Measurements from ENCODE around the gene SPRTN. TPM values are rescaled to one million over a fixed set of nuclear protein-coding genes. Genes with fewer than 3 reads are reported as not detected.

SPRTN gene, protein sequence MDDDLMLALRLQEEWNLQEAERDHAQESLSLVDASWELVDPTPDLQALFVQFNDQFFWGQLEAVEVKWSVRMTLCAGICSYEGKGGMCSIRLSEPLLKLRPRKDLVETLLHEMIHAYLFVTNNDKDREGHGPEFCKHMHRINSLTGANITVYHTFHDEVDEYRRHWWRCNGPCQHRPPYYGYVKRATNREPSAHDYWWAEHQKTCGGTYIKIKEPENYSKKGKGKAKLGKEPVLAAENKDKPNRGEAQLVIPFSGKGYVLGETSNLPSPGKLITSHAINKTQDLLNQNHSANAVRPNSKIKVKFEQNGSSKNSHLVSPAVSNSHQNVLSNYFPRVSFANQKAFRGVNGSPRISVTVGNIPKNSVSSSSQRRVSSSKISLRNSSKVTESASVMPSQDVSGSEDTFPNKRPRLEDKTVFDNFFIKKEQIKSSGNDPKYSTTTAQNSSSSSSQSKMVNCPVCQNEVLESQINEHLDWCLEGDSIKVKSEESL
- polyA plus RNA-seq (2012; ENCODE audit: insufficient read depth, insufficient read length, low read depth), result 25.9 TPM

DNA sequence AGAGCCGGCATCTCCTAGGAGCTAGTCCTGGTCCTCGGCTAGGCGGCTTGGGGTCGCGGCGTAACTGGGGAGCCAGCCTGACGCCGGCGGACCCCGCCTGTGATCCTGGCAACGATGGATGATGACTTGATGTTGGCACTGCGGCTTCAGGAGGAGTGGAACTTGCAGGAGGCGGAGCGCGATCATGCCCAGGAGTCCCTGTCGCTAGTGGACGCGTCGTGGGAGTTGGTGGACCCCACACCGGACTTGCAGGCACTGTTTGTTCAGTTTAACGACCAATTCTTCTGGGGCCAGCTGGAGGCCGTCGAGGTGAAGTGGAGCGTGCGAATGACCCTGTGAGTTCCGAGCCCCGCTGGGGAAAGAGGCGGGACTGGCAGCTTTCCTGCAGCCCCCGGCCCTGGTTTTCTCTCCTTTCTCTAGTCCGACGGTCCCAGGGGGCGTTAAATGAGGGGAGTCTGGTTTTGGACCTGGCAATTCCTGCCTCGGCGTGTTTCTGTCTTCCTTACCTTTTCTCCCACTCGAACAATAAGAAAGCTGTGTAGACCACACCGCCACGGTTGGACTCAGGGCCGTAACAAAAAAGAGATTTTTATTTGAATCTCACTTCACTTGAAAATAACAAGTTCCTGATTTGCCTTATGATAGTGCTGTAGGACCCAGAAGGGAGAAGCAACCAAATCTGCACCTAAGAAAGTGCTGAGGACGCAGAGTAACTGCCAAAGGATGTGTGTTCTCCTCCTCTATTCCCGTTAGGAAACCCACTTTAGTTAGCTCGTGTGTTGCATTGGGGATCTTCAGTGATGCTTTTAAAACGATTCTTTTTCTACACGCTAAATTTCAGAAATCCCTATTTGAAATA, at the start of gene SPRTN:
SPRTN (plus strand) TSS at position 24 of the 859 bp plus-strand sequence; CDS start at position 115, 91 bp downstream.
- TF ChIP-seq, protein P1, sequence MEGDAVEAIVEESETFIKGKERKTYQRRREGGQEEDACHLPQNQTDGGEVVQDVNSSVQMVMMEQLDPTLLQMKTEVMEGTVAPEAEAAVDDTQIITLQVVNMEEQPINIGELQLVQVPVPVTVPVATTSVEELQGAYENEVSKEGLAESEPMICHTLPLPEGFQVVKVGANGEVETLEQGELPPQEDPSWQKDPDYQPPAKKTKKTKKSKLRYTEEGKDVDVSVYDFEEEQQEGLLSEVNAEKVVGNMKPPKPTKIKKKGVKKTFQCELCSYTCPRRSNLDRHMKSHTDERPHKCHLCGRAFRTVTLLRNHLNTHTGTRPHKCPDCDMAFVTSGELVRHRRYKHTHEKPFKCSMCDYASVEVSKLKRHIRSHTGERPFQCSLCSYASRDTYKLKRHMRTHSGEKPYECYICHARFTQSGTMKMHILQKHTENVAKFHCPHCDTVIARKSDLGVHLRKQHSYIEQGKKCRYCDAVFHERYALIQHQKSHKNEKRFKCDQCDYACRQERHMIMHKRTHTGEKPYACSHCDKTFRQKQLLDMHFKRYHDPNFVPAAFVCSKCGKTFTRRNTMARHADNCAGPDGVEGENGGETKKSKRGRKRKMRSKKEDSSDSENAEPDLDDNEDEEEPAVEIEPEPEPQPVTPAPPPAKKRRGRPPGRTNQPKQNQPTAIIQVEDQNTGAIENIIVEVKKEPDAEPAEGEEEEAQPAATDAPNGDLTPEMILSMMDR (IDR thresholded peaks at IDR 0.05; ENCODE audit: low read depth, low read length), result no peak
- Histone ChIP-seq H3K9me3 (no peaks in the 10 kb centered on the region), H3K36me3 (peaks cover 6% of the 10 kb centered on the region), H3K4me3 (ENCODE audit: low read depth, low read length) (peak within 1 kb of the TSS; percentile 91), H3K4me1 (no peaks in the 10 kb centered on the region), H3K27me3 (no peaks in the 10 kb centered on the region)
- DNase-seq, result peak; percentile 94

DNA sequence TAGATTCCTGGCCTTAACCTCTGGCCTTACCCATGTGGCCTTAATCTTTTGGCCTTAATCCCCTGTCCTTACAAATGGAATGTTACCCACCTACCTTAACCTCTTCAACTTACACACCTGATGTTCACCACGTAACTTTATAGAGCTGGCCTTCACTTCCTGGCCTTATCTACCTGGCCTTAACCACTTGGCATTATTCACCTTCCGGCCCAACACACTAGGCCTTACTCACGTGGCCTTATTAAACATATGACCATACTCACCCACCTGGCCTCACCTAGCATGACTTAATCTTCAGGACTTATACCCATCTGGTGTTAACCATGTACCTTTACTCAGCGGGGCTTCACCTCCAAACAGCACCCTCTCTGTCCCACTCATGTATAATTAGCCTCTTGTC, 42.2 kb upstream of the SPRTN start:
- Histone ChIP-seq H3K36me3 (no peaks in the 10 kb centered on the region), H3K27me3 (no peaks in the 10 kb centered on the region), H3K4me3 (ENCODE audit: low read depth, low read length) (no peak overlapping the region), H3K4me1 (no peaks in the 10 kb centered on the region), H3K9me3 (no peaks in the 10 kb centered on the region)
- DNase-seq, result no peak
- TF ChIP-seq, protein P1 (IDR thresholded peaks at IDR 0.05; ENCODE audit: low read depth, low read length), result no peak

DNA sequence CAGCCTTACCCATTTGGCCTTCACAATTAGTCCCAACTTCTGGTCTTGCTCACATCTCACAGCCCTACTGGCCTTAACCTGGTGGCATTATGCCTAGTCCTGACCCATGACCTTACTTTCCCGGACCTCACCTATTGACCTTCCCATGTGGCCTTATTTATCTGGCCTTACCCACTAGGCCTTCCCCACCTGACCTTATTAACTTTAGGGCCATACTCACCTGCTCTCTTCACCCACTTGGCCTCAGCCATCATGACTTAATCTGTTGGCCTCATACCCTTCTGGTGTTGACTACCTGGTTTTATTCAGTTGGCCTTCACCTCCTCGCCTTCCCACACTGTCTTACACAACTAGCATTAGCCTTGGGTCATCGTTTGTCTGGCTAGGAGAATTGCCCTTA, 36.1 kb upstream of the SPRTN start:
- H3K4me3 ChIP-seq (ENCODE audit: low read depth, low read length), result no peak overlapping the region
- DNase-seq, result no peak
- no peaks in the 10 kb centered on the region for H3K27me3 ChIP-seq
- no peaks in the 10 kb centered on the region for H3K4me1 ChIP-seq
- TF ChIP-seq, protein P1 (IDR thresholded peaks at IDR 0.05; ENCODE audit: low read depth, low read length), result no peak
- no peaks in the 10 kb centered on the region for H3K36me3 ChIP-seq
- H3K9me3 ChIP-seq, result no peaks in the 10 kb centered on the region

DNA sequence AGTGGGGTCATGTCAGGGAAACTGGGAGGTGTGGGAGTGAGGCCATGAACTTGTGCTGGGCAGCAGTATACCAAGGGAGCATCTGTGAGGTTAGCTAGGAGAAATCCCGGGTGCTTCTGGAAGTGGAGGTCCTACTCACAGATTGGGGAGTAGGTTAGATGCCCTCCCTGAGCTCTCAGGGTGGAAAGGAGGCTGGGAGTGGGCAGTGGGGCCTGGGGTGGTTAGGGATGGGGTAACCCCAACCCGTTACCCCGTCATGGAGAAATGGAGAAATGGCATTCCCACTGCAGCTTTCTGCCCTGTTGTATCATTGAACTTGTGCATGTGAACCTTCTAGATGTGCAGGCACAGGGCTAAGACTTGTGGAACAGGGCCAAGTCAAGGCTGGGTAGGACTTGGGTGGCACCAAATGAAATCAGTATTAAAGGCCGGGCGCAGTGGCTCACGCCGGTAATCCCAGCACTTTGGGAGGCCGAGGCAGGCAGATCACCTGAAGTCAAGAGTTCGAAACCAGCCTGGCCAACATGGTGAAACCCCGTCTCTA, 27.6 kb upstream of the SPRTN start:
- Histone ChIP-seq H3K4me3 (ENCODE audit: low read depth, low read length) (no peak overlapping the region), H3K9me3 (no peaks in the 10 kb centered on the region), H3K4me1 (no peaks in the 10 kb centered on the region), H3K36me3 (no peaks in the 10 kb centered on the region), H3K27me3 (no peaks in the 10 kb centered on the region)
- TF ChIP-seq, protein P1 (IDR thresholded peaks at IDR 0.05; ENCODE audit: low read depth, low read length), result no peak
- DNase-seq, result no peak

DNA sequence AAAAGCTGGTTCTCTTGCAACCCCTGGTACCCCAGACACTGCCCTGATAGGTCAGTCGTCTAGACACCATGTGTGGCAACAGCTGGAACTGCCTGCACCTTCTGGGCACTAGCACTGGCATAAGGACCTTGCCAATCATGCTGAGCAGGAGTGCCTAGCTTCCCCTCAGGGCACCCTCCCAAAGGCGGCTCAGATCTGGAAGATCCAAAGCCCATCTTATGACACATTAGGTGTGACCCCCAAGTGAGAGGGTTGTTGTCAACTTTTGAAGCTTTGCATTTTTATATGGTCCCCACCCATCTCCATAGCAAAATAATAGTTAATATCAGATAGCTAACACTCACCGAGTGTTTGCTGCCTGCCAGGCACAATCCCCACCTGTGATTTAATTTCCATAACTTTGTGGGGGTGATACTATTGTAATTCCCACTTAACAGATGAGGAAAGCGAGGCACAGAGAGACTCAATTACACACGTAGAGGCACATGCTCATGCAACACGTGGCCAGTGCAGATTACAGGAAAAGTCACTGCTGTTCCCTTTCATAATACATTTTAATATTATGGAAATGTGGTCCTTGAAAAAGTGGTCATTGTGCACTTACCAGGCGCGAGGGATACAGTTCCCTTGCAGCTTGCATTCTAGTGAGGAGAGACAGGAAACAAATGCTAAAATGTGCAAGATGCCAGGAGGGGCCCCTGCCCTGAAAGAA, 26.2 kb upstream of the SPRTN start:
- TF ChIP-seq, protein P1 (IDR thresholded peaks at IDR 0.05; ENCODE audit: low read depth, low read length), result no peak
- H3K36me3 ChIP-seq, result no peaks in the 10 kb centered on the region
- no peak overlapping the region for H3K4me3 ChIP-seq (ENCODE audit: low read depth, low read length)
- no peaks in the 10 kb centered on the region for H3K4me1 ChIP-seq
- H3K27me3 ChIP-seq, result no peaks in the 10 kb centered on the region
- H3K9me3 ChIP-seq, result no peaks in the 10 kb centered on the region
- no peak for DNase-seq
